T-helper 9 cell (primary cell): ENCODE data around the gene AKNAD1.

Experiments
- DNase-seq: peaks from one replicate; pipeline ENCODE4 v3.0.0-alpha.2; 2020

The AKNAD1 gene

GRCh38 chr1:108780937-108781574 lies 75.8 kb downstream of the AKNAD1 start:
- DNase-seq = no peak

GRCh38 chr1:108779455-108779854 lies 77.4 kb downstream of the AKNAD1 start:
- no peak for DNase-seq

- no peak for DNase-seq
Observed at GRCh38 chr1:108777839-108778238, 79.1 kb downstream of the AKNAD1 start.

DNA sequence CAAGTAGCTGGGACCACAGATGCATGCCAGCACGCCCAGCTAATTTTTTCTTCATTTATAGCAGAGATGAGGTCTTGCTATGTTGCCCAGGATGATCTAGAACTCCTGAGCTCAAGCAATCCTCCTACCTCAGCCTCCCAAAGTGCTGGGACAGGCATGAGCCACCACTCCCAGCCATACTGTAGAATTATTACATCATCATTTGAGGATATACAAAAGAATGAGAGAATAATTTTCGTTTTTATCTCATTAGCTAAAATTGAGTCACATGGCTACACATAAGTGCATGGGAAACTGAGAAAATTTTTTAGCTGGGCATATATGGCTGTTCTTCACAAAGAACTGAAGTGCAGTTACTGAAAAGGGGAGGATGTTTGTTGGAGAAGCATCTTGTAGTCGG lies 89.2 kb downstream of the AKNAD1 start:
- DNase-seq = no peak

- no peak for DNase-seq
Observed at GRCh38 chr1:108767115-108767514, 89.8 kb downstream of the AKNAD1 start.
